HCT116 (cell line): ENCODE measurements around the gene TCF20. TPM values are rescaled to one million over a fixed set of nuclear protein-coding genes. Genes with fewer than 3 reads are reported as not detected.

ENCODE experiments used
- ATAC-seq: fragments of 200-7000 bp; cut with Tn5 transposase; 2 replicates; pipeline ENCODE4 v1.9.1; 2020; ENCODE audit warnings: mild to moderate bottlenecking, moderate library complexity
- BruUV-seq: library from RNA; stranded (reverse); fragments of 400-500 nt; replicated peaks from 2 replicates; lab custom pipeline; 2021; lab: Mats Ljungman, UMichigan
- CTCF ChIA-PET: fragments of 300-600 bp; sonication (Branson Sonifier 250); formaldehyde crosslinking; loops from one replicate; lab custom pipeline; 2021; ENCODE audit warnings: antibody characterized with exemption; lab: Charles Lee
- POLR2A ChIA-PET: fragments of 300-600, 350-600 bp; sonication (Branson Sonifier 250); formaldehyde crosslinking; loops from one replicate; lab custom pipeline; 2021; ENCODE audit warnings: antibody characterized with exemption; lab: Charles Lee
- RAD21 ChIA-PET, 2 experiments: fragments of 300-600 bp; sonication (Branson Sonifier 250); formaldehyde crosslinking; loops; one replicate each; lab custom pipeline; 2023; ENCODE audit warnings: low total read pairs in 2 of 2; ENCODE audit not compliant: uncharacterized antibody in 2 of 2, unreplicated experiment in 2 of 2, low non-redundant PET in 1 of 2; lab: Charles Lee
- DNase-seq: peaks from one replicate; pipeline ENCODE4 v3.0.0-alpha.2; 2010; ENCODE audit warnings: low read depth, low spot score
- H2AFZ ChIP-seq: fragments of 200-600 bp; shearing (Covaris generic), sonication (generic); 2 replicates; pipeline ENCODE4 v1.6.1; 2017; ENCODE audit warnings: low read depth, mixed run types, mixed read lengths, antibody characterized with exemption, low read length; ENCODE audit not compliant: poor library complexity, severe bottlenecking
- H3K27ac ChIP-seq: 2 replicates; pipeline ENCODE4 v1.5.1; 2012; ENCODE audit warnings: low read depth, low read length
- H3K27me3 ChIP-seq: fragments of 200-600 bp; sonication (generic); 2 replicates; pipeline ENCODE4 v1.6.1; 2016; ENCODE audit warnings: mixed run types, low read length, mixed read lengths; ENCODE audit not compliant: insufficient read depth
- H3K36me3 ChIP-seq, 2 experiments: fragments of 200-500 bp in 1 of 2; fragments of 200-600 bp in 1 of 2; sonication (Bioruptor generic) in 1 of 2; sonication (generic) in 1 of 2; 2 replicates each; pipeline versions ENCODE4 v1.5.1 to v1.6.1; 2014 to 2016; ENCODE audit warnings: low read length in 2 of 2, inconsistent platforms in 1 of 2, mixed read lengths in 1 of 2, mixed run types in 1 of 2; ENCODE audit not compliant: insufficient read depth in 2 of 2, control insufficient read depth in 1 of 2
- H3K4me1 ChIP-seq, 2 experiments: fragments of 200-600 bp in 1 of 2; sonication (generic) in 1 of 2; 2 replicates each; pipeline versions ENCODE4 v1.5.1 to v1.6.1; 2012 to 2017; ENCODE audit warnings: low read length in 2 of 2, inconsistent platforms in 1 of 2, mild to moderate bottlenecking in 1 of 2, mixed read lengths in 1 of 2, mixed run types in 1 of 2, moderate library complexity in 1 of 2; ENCODE audit not compliant: insufficient read depth in 2 of 2, control insufficient read depth in 1 of 2
- H3K4me2 ChIP-seq: fragments of 200-600 bp; sonication (generic); 2 replicates; pipeline ENCODE4 v1.6.1; 2017; ENCODE audit warnings: mixed run types, low read length, mixed read lengths
- H3K4me3 ChIP-seq, 2 experiments: fragments of 200-600 bp in 1 of 2; sonication (generic) in 1 of 2; replicated peaks in 1 of 2; 2 replicates each; pipeline ENCODE4 v1.5.1; 2011 to 2016; ENCODE audit warnings: low read length in 2 of 2, control low read depth in 1 of 2, low read depth in 1 of 2, mild to moderate bottlenecking in 1 of 2, mixed read lengths in 1 of 2, mixed run types in 1 of 2
- H3K79me2 ChIP-seq: fragments of 200-600 bp; sonication (generic); 2 replicates; pipeline ENCODE4 v1.6.1; 2017; ENCODE audit warnings: mild to moderate bottlenecking, mixed run types, low read length, moderate library complexity, mixed read lengths; ENCODE audit not compliant: insufficient read depth
- H3K9ac ChIP-seq: fragments of 200-600 bp; sonication (generic); 2 replicates; pipeline ENCODE4 v1.6.1; 2016; ENCODE audit warnings: low read length, mixed read lengths
- H3K9me2 ChIP-seq: fragments of 200-600 bp; sonication (generic), shearing (Covaris generic); 2 replicates; pipeline ENCODE4 v1.6.1; 2017; ENCODE audit warnings: mixed run types, mild to moderate bottlenecking, moderate library complexity; ENCODE audit not compliant: insufficient read depth
- H3K9me3 ChIP-seq, 2 experiments: fragments of 200-500 bp in 1 of 2; fragments of 200-600 bp in 1 of 2; sonication (Bioruptor generic) in 1 of 2; sonication (generic) in 1 of 2; 2 replicates each; pipeline ENCODE4 v1.6.1; 2014 to 2017; ENCODE audit warnings: low read length in 2 of 2, mixed read lengths in 2 of 2, inconsistent platforms in 1 of 2, low read depth in 1 of 2, mild to moderate bottlenecking in 1 of 2, mixed run types in 1 of 2, moderate library complexity in 1 of 2; ENCODE audit not compliant: control insufficient read depth in 1 of 2, insufficient read depth in 1 of 2
- H4K20me1 ChIP-seq: fragments of 200-600 bp; sonication (generic), shearing (Covaris generic); 2 replicates; pipeline ENCODE4 v1.6.1; 2017; ENCODE audit warnings: mixed run types, mild to moderate bottlenecking, moderate library complexity; ENCODE audit not compliant: insufficient read depth
- EZH2 ChIP-seq: fragments of 200-600 bp; sonication (generic); IDR thresholded peaks from 2 replicates; pipeline ENCODE4 v1.6.1; 2017; ENCODE audit warnings: antibody characterized with exemption, mixed run types
- EZH2phosphoT487 ChIP-seq: fragments of 200-600 bp; IDR thresholded peaks from 2 replicates; pipeline ENCODE4 v1.6.1; 2018; ENCODE audit warnings: antibody characterized with exemption, borderline replicate concordance
- RAD21 ChIP-seq: IDR thresholded peaks from 2 replicates; pipeline ENCODE4 v1.6.1; 2012; ENCODE audit warnings: low read depth, mild to moderate bottlenecking
- SIN3A ChIP-seq: IDR thresholded peaks from 2 replicates; pipeline ENCODE4 v1.6.1; 2012; ENCODE audit warnings: low read depth
- YY1 ChIP-seq: IDR thresholded peaks from 2 replicates; pipeline ENCODE4 v1.6.1; 2011; ENCODE audit warnings: low read length, low read depth, moderate library complexity, mild to moderate bottlenecking; ENCODE audit not compliant: insufficient replicate concordance; ENCODE audit errors: extremely low read depth
- ZNF274 ChIP-seq: fragments of 200-500 bp; sonication (Bioruptor generic); IDR thresholded peaks from 2 replicates; pipeline ENCODE4 v1.6.1; 2014; ENCODE audit warnings: mild to moderate bottlenecking, low read depth, low read length, inconsistent platforms
- intact Hi-C: fragments of 100-400 bp; cut with micrococcal nuclease; formaldehyde crosslinking; loops from 2 replicates; pipeline ENCODE4 v1.10.0; 2022
- total RNA-seq: library from RNA; stranded (reverse); gene quantifications from one replicate; pipeline ENCODE4 v1.2.1, GENCODE V29; 2021; ENCODE audit not compliant: unreplicated experiment
- TF ChIP-seq, protein P1 (sequence below): IDR thresholded peaks from 2 replicates; pipeline ENCODE4 v1.6.1; 2011; ENCODE audit warnings: mild to moderate bottlenecking, low read length, moderate library complexity; ENCODE audit not compliant: insufficient replicate concordance; ENCODE audit errors: extremely low read depth

Gene TCF20
- total RNA-seq, 1 experiment from 2014 or later = 66.7 TPM

DNA sequence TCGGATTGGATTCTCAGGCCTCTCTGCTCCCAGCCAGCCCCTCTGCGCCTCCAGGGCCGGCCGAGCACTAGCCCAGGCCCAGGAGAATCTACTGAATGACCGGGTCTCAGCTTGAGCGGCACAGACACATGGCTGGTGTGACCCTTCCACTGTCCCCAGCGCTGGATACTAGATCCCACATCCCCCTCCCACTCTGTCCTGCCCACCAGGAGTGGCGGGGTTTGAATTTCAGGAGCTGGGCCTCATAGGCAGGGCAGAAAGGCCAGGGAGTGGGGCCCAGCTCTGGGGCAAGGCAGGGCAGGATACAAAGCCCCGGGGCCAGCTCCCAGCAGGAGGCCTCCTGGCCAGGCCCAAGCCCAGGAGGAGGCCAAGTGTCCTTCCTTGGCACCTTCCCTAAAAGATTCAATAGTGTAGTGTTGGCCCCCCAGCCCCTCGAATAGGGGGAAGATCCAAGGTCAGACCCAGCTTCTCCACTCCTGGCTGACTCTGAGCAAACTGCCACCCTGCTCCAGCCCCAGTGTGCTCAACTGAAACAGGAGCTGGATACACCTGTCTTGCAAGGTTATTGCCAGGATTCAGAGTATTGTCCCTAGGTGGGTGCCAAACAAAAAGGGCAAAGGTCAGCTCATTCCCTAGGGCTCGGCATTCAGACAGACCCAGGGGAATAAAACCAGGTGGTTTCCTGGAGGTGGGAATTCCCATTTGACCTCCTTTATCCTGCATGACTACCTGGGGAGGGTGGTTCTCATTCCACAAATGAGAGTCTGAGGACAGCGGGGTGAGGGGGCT lies 22.5 kb upstream of the TCF20 start:
- intact Hi-C loops = no loop called here
- RAD21 ChIA-PET = no interaction called here
- H3K27me3 ChIP-seq = no peaks in the 10 kb centered on the region
- CTCF ChIA-PET = no interaction called here
- no peaks in the 10 kb centered on the region for H3K9me2 ChIP-seq
- H2AFZ ChIP-seq = no peak overlapping the region
- no TSS peak for BruUV-seq
- no peaks in the 10 kb centered on the region for H3K36me3 ChIP-seq
- H3K4me3 ChIP-seq = no peak overlapping the region
- H3K27ac ChIP-seq = no peak overlapping the region
- H3K79me2 ChIP-seq = no peaks in the 10 kb centered on the region
- no peak overlapping the region for H3K9ac ChIP-seq
- no peaks in the 10 kb centered on the region for H3K9me3 ChIP-seq
- no peaks in the 10 kb centered on the region for H4K20me1 ChIP-seq
- H3K4me2 ChIP-seq = no peak overlapping the region
- H3K4me1 ChIP-seq = no peaks in the 10 kb centered on the region
- ATAC-seq (no peak), DNase-seq (no peak)
- TF ChIP-seq SIN3A (no peak), EZH2phosphoT487 (no peak), RAD21 (no peak)
- POLR2A ChIA-PET = no interaction called here

DNA sequence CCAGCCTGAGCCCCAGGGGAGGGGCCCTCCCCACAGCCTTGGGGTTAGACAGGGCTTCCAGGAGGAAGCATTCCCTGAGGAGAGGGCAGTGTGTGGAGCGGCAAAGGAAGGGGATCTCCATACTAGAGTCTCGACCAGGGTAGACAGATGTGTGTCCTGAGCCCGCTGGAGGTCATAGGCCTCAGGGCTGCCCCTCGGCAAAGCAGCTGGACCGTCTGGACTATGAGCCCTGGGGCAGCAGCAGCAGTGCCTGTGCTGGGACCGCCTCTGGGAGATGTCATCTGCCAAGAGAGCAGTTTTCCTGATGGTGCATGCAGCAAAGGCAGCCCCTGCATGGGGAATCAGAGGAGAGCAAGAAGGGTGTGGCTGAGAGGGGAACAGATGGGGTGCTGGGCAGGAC lies 20.8 kb upstream of the TCF20 start:
- BruUV-seq = no TSS peak
- TF ChIP-seq YY1 = no peak
- no peak for TF ChIP-seq ZNF274
- TF ChIP-seq EZH2phosphoT487 = no peak
- no peak for TF ChIP-seq EZH2
- TF ChIP-seq, protein P1, sequence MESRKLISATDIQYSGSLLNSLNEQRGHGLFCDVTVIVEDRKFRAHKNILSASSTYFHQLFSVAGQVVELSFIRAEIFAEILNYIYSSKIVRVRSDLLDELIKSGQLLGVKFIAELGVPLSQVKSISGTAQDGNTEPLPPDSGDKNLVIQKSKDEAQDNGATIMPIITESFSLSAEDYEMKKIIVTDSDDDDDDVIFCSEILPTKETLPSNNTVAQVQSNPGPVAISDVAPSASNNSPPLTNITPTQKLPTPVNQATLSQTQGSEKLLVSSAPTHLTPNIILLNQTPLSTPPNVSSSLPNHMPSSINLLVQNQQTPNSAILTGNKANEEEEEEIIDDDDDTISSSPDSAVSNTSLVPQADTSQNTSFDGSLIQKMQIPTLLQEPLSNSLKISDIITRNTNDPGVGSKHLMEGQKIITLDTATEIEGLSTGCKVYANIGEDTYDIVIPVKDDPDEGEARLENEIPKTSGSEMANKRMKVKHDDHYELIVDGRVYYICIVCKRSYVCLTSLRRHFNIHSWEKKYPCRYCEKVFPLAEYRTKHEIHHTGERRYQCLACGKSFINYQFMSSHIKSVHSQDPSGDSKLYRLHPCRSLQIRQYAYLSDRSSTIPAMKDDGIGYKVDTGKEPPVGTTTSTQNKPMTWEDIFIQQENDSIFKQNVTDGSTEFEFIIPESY = no peak
- Histone ChIP-seq H3K9me3 (no peaks in the 10 kb centered on the region), H3K9me2 (no peaks in the 10 kb centered on the region), H3K4me2 (no peak overlapping the region), H3K4me3 (no peak overlapping the region), H3K9ac (no peak overlapping the region), H3K36me3 (no peaks in the 10 kb centered on the region), H3K27me3 (no peaks in the 10 kb centered on the region), H4K20me1 (no peaks in the 10 kb centered on the region), H2AFZ (no peak overlapping the region), H3K79me2 (no peaks in the 10 kb centered on the region), H3K27ac (no peak overlapping the region), H3K4me1 (no peaks in the 10 kb centered on the region)
- no peak for ATAC-seq
- ChIA-PET CTCF (no interaction called here), RAD21 (no interaction called here), POLR2A (no interaction called here)
- no peak for DNase-seq
- intact Hi-C loops = no loop called here
